SK-N-SH (cell line): ENCODE results near the gene SFXN5.

Experiments
- EP300 ChIP-seq, 2 experiments: IDR thresholded peaks; 2 replicates each; pipeline versions ENCODE4 v1.4.0 to v1.6.1; 2012; ENCODE audit warnings: borderline replicate concordance in 1 of 2, low read depth in 1 of 2, low read length in 1 of 2
- EZH2phosphoT487 ChIP-seq: fragments of 200-600 bp; sonication (generic); IDR thresholded peaks from 2 replicates; pipeline ENCODE4 v1.6.1; 2017; ENCODE audit warnings: low read depth, mixed run types, mild to moderate bottlenecking, antibody characterized with exemption, moderate library complexity, borderline replicate concordance
- MXI1 ChIP-seq: IDR thresholded peaks from 2 replicates; pipeline ENCODE4 v1.6.1; 2012; ENCODE audit warnings: mild to moderate bottlenecking, low read depth, low read length, improper control_type of control experiment
- PBX3 ChIP-seq: IDR thresholded peaks from 2 replicates; pipeline ENCODE4; 2012
- POLR2AphosphoS5 ChIP-seq: IDR thresholded peaks from 2 replicates; pipeline ENCODE4 v1.6.1; 2012; ENCODE audit warnings: low read depth, low read length
- RAD21 ChIP-seq: IDR thresholded peaks from 2 replicates; pipeline ENCODE4 v1.6.1; 2012; ENCODE audit warnings: mild to moderate bottlenecking, low read length
- RFX5 ChIP-seq: IDR thresholded peaks from 2 replicates; pipeline ENCODE4 v1.6.1; 2012; ENCODE audit warnings: mild to moderate bottlenecking, improper control_type of control experiment, low read length
- SIN3A ChIP-seq: IDR thresholded peaks from 2 replicates; pipeline ENCODE4 v1.6.1; 2012; ENCODE audit warnings: low read depth, mild to moderate bottlenecking, low read length, moderate library complexity, borderline replicate concordance
- SMC3 ChIP-seq: IDR thresholded peaks from 2 replicates; pipeline ENCODE4 v1.6.1; 2012; ENCODE audit warnings: low read depth, low read length, improper control_type of control experiment
- YY1 ChIP-seq: IDR thresholded peaks from 2 replicates; pipeline ENCODE4 v1.4.0; 2012; ENCODE audit warnings: low read depth, mild to moderate bottlenecking
- TF ChIP-seq, protein P1 (sequence below): IDR thresholded peaks from 2 replicates; pipeline ENCODE4 v1.6.1; 2012; ENCODE audit warnings: mild to moderate bottlenecking, low read depth, low read length, moderate library complexity
- TF ChIP-seq, protein P2 (sequence below): IDR thresholded peaks from 2 replicates; pipeline ENCODE4 v1.4.0; 2012; ENCODE audit warnings: low read depth
- TF ChIP-seq, protein P3 (sequence below): fragments of 200-600 bp; sonication (generic); IDR thresholded peaks from 2 replicates; pipeline ENCODE4 v1.6.1; 2017; ENCODE audit warnings: antibody characterized with exemption, mild to moderate bottlenecking, moderate library complexity
- TF ChIP-seq, protein P4 (sequence below): IDR thresholded peaks from 2 replicates; pipeline ENCODE4 v1.4.0; 2012; ENCODE audit warnings: low read depth, borderline replicate concordance

DNA sequence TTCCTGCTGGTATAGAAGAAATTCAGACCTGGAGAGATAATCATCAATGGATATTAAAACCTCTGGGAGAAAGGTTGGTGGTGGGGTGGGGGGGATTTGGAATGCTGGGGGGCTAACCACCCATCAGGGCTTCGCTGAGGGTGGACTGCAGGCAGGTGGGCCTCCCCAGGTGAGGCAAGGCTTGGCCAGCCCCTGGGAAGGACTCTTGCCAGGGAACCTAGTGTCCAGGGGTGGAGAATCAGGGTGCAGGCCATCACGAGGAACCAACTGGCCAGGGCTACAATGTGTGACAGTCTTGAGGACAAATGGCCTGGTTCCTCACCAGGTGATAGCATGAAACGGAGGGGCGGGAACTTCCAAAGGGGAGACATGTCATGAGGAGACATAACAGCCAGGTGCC, 29.4 kb upstream of the SFXN5 start:
- TF ChIP-seq, protein P1, sequence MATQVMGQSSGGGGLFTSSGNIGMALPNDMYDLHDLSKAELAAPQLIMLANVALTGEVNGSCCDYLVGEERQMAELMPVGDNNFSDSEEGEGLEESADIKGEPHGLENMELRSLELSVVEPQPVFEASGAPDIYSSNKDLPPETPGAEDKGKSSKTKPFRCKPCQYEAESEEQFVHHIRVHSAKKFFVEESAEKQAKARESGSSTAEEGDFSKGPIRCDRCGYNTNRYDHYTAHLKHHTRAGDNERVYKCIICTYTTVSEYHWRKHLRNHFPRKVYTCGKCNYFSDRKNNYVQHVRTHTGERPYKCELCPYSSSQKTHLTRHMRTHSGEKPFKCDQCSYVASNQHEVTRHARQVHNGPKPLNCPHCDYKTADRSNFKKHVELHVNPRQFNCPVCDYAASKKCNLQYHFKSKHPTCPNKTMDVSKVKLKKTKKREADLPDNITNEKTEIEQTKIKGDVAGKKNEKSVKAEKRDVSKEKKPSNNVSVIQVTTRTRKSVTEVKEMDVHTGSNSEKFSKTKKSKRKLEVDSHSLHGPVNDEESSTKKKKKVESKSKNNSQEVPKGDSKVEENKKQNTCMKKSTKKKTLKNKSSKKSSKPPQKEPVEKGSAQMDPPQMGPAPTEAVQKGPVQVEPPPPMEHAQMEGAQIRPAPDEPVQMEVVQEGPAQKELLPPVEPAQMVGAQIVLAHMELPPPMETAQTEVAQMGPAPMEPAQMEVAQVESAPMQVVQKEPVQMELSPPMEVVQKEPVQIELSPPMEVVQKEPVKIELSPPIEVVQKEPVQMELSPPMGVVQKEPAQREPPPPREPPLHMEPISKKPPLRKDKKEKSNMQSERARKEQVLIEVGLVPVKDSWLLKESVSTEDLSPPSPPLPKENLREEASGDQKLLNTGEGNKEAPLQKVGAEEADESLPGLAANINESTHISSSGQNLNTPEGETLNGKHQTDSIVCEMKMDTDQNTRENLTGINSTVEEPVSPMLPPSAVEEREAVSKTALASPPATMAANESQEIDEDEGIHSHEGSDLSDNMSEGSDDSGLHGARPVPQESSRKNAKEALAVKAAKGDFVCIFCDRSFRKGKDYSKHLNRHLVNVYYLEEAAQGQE, result no peak
- TF ChIP-seq, protein P2, sequence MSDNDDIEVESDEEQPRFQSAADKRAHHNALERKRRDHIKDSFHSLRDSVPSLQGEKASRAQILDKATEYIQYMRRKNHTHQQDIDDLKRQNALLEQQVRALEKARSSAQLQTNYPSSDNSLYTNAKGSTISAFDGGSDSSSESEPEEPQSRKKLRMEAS, result no peak
- TF ChIP-seq, protein P3, sequence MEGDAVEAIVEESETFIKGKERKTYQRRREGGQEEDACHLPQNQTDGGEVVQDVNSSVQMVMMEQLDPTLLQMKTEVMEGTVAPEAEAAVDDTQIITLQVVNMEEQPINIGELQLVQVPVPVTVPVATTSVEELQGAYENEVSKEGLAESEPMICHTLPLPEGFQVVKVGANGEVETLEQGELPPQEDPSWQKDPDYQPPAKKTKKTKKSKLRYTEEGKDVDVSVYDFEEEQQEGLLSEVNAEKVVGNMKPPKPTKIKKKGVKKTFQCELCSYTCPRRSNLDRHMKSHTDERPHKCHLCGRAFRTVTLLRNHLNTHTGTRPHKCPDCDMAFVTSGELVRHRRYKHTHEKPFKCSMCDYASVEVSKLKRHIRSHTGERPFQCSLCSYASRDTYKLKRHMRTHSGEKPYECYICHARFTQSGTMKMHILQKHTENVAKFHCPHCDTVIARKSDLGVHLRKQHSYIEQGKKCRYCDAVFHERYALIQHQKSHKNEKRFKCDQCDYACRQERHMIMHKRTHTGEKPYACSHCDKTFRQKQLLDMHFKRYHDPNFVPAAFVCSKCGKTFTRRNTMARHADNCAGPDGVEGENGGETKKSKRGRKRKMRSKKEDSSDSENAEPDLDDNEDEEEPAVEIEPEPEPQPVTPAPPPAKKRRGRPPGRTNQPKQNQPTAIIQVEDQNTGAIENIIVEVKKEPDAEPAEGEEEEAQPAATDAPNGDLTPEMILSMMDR, result no peak
- TF ChIP-seq RFX5, result no peak
- no peak for TF ChIP-seq SMC3
- TF ChIP-seq, protein P4, sequence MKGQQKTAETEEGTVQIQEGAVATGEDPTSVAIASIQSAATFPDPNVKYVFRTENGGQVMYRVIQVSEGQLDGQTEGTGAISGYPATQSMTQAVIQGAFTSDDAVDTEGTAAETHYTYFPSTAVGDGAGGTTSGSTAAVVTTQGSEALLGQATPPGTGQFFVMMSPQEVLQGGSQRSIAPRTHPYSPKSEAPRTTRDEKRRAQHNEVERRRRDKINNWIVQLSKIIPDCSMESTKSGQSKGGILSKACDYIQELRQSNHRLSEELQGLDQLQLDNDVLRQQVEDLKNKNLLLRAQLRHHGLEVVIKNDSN, result no peak
- no peak for TF ChIP-seq PBX3
- no peak for TF ChIP-seq MXI1
- TF ChIP-seq SIN3A, result no peak
- no peak for TF ChIP-seq POLR2AphosphoS5
- TF ChIP-seq EP300 (IDR thresholded peaks at IDR 0.05; ENCODE audit: borderline replicate concordance in 1 of 2, low read depth in 1 of 2, low read length in 1 of 2), result no peak
- no peak for TF ChIP-seq YY1
- TF ChIP-seq EZH2phosphoT487, result no peak
- no peak for TF ChIP-seq RAD21
